Upper lobe of right lung (tissue), 1 donor: Measurements from ENCODE around the gene PIP4K2A. TPM values are rescaled to one million over a fixed set of nuclear protein-coding genes. Genes with fewer than 3 reads are reported as not detected.
"Not testable (repeated sequence)": the region's sequence is repeated elsewhere in the genome, so short reads cannot be mapped to it uniquely, and the experiment has no call there.

Source experiments
- ATAC-seq: fragments of 200-7000 bp; cut with Tn5 transposase; one replicate; pipeline ENCODE4 v1.9.1; 2020; ENCODE audit warnings: mild to moderate bottlenecking, moderate library complexity
- DNase-seq: peaks from one replicate; pipeline ENCODE4 v3.0.0-alpha.2; 2020
- H3K27ac ChIP-seq: fragments of 200-600 bp; one replicate; pipeline ENCODE4 v1.8.0; 2022
- H3K27me3 ChIP-seq: fragments of 200-600 bp; one replicate; pipeline ENCODE4 v1.8.0; 2022; ENCODE audit warnings: mild to moderate bottlenecking
- H3K36me3 ChIP-seq: fragments of 200-600 bp; one replicate; pipeline ENCODE4 v1.8.0; 2022
- H3K4me1 ChIP-seq: fragments of 200-600 bp; one replicate; pipeline ENCODE4 v1.8.0; 2022
- H3K4me3 ChIP-seq: fragments of 200-600 bp; one replicate; pipeline ENCODE4 v1.8.0; 2022; ENCODE audit warnings: mild to moderate bottlenecking
- H3K9me3 ChIP-seq: fragments of 200-600 bp; one replicate; pipeline ENCODE4 v1.8.0; 2022
- intact Hi-C: fragments of 100-400 bp; cut with DNase I; formaldehyde crosslinking; loops from one replicate; pipeline ENCODE4 v1.11.0; 2022
- total RNA-seq: library from RNA; stranded (reverse); fragmentation: NEBNext Ultra II Directional; extraction: Animal tissue kit (Norgen Biotek cat#: 25700); gene quantifications from one replicate; pipeline ENCODE4 v1.2.1, GENCODE V29; 2021
- TF ChIP-seq, protein P1 (sequence below): fragments of 200-600 bp; IDR thresholded peaks from one replicate; pipeline ENCODE4 v1.8.0; 2022; ENCODE audit warnings: antibody characterized with exemption
- donor health status: DM: no; HTN: yes; CAD: no; lungs with severe emphysema.

Gene PIP4K2A
- total RNA-seq, 1 donor from 2014 or later = 61.2 TPM

DNA sequence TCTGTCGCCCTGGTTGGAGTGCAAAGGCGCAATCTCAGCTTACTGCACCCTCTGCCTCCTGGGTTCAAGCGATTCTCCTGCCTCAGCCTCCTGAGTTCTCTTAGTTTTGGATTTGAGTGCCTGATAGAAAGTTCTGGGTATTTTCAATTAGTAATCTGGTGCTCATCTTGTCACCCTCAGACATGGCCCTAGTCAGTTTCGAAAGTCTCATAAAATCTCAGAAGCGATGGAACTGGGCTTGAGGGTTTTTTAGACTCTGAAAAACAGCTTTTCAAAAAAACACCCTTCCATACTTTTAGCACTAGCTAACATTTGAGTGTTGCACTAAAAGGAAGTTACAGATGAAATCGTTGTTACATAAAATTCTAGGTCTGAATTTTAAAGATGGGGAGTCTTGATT, 9.4 kb upstream of the PIP4K2A start:
- TF ChIP-seq, protein P1, sequence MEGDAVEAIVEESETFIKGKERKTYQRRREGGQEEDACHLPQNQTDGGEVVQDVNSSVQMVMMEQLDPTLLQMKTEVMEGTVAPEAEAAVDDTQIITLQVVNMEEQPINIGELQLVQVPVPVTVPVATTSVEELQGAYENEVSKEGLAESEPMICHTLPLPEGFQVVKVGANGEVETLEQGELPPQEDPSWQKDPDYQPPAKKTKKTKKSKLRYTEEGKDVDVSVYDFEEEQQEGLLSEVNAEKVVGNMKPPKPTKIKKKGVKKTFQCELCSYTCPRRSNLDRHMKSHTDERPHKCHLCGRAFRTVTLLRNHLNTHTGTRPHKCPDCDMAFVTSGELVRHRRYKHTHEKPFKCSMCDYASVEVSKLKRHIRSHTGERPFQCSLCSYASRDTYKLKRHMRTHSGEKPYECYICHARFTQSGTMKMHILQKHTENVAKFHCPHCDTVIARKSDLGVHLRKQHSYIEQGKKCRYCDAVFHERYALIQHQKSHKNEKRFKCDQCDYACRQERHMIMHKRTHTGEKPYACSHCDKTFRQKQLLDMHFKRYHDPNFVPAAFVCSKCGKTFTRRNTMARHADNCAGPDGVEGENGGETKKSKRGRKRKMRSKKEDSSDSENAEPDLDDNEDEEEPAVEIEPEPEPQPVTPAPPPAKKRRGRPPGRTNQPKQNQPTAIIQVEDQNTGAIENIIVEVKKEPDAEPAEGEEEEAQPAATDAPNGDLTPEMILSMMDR = no peak
- Histone ChIP-seq H3K4me1 (no peaks in the 10 kb centered on the region), H3K4me3 (no peak overlapping the region), H3K9me3 (no peaks in the 10 kb centered on the region), H3K27ac (no peak overlapping the region), H3K27me3 (no peaks in the 10 kb centered on the region), H3K36me3 (no peaks in the 10 kb centered on the region)
- DNase-seq (no peak), ATAC-seq (no peak)
- intact Hi-C loops = no loop called here

- TF ChIP-seq, protein P1 = no peak
- no peaks in the 10 kb centered on the region for H3K27me3 ChIP-seq
- intact Hi-C loops = no loop called here
- DNase-seq (no peak), ATAC-seq (peak; percentile 88)
- no peak overlapping the region for H3K4me3 ChIP-seq
- no peaks in the 10 kb centered on the region for H3K36me3 ChIP-seq
- H3K9me3 ChIP-seq = no peaks in the 10 kb centered on the region
- no peaks in the 10 kb centered on the region for H3K4me1 ChIP-seq
- no peak overlapping the region for H3K27ac ChIP-seq
Measured at GRCh38 chr10:22723343-22723779, 9.0 kb upstream of the PIP4K2A start.

DNA sequence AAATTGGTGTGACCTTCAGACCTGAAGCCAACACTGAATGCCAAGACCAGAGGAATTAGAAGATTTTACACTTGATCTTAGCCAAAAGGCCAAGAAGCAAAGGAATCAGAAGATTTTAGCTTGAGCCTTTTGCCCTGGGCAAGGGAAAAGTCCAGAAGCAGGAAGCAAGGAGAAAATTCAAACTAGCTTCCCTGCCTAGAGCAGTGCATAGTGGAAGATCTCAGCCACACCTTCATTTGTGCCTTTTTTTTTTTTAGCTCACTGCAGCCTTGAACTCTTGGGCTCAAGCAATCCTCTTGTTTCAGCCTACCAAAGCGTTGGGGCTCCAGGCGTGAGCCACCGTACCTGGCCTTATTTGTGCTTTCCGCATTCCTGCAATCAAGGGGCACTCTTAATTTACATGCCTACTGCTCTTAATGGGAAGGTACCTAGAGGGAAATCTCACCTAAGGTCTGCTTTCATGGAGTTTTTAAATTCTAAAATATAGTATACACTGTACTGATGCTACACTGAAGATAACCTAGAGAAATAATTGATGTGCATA, 8.3 kb upstream of the PIP4K2A start:
- ATAC-seq (no peak), DNase-seq (no peak)
- Histone ChIP-seq H3K4me1 (no peaks in the 10 kb centered on the region), H3K27ac (no peak overlapping the region), H3K36me3 (no peaks in the 10 kb centered on the region), H3K4me3 (no peak overlapping the region), H3K27me3 (no peaks in the 10 kb centered on the region), H3K9me3 (no peaks in the 10 kb centered on the region)
- TF ChIP-seq, protein P1 = no peak
- intact Hi-C loops = no loop called here

GRCh38 chr10:22720667-22721066, 6.3 kb upstream of the PIP4K2A start:
- TF ChIP-seq, protein P1 = no peak
- Histone ChIP-seq H3K27ac (no peak overlapping the region), H3K27me3 (no peaks in the 10 kb centered on the region), H3K4me1 (no peaks in the 10 kb centered on the region), H3K36me3 (no peaks in the 10 kb centered on the region), H3K4me3 (no peak overlapping the region), H3K9me3 (no peaks in the 10 kb centered on the region)
- intact Hi-C loops = no loop called here
- ATAC-seq = no peak
- DNase-seq = no peak

GRCh38 chr10:22719406-22720042, 5.1 kb upstream of the PIP4K2A start:
- Histone ChIP-seq H3K9me3 (no peaks in the 10 kb centered on the region), H3K4me1 (no peaks in the 10 kb centered on the region), H3K4me3 (no peak overlapping the region), H3K27ac (no peak overlapping the region), H3K27me3 (no peaks in the 10 kb centered on the region), H3K36me3 (no peaks in the 10 kb centered on the region)
- intact Hi-C loops = loop anchor here (10.0 kb wide), 1 partner anchor 105 kb away; no protein-coding TSS in a partner anchor
- DNase-seq = no peak
- ATAC-seq = no peak
- TF ChIP-seq, protein P1 = no peak

DNA sequence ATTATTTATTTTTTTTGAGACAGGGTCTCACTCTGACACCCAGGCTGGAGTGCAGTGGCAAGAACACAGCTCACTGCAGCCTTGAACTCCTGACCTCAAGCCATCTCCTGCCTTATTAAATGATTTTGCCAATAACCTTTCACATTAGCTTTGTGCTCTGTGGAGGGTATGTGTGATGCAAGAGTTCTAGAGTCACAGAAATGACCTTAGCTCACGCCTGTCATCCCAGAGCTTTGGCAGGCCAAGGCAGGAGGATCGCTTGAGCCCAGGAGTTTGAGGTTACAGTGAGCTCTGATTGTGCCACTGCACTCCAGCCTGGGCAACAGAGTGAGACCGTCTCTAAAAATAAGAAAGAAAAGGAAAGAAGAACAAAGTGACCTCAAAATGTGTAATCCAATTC, 4.3 kb upstream of the PIP4K2A start:
- intact Hi-C loops = loop anchor here (10.0 kb wide), 1 partner anchor 104 kb away; no protein-coding TSS in a partner anchor
- H3K4me3 ChIP-seq, H3K9me3 ChIP-seq, H3K27ac ChIP-seq, DNase-seq, H3K4me1 ChIP-seq, H3K36me3 ChIP-seq, ATAC-seq, H3K27me3 ChIP-seq: not testable (repeated sequence)
